Thoracic aorta (tissue), 2 donors: ENCODE data around the gene RBM7. TPM values are rescaled to one million over a fixed set of nuclear protein-coding genes. Genes with fewer than 3 reads are reported as not detected.

Experiments used
- ATAC-seq: fragments of 150-250 bp; one replicate; pipeline ENCODE4 v1.8.0; 2017; ENCODE audit warnings: low read depth; ENCODE audit not compliant: insufficient number of reproducible peaks, low FRiP score
- DNase-seq: peaks from one replicate; pipeline ENCODE4 v3.0.0-alpha.2; 2020; ENCODE audit warnings: low spot score
- H3K27ac ChIP-seq, 2 donors: fragments of 200-600 bp; sonication (generic); 1 replicate in 1 of 2; 2 replicates in 1 of 2; pipeline ENCODE4 v1.5.1; 2016; ENCODE audit warnings: mild to moderate bottlenecking in 2 of 2, moderate library complexity in 2 of 2
- H3K27me3 ChIP-seq: fragments of 200-600 bp; sonication (generic); replicated peaks from 2 replicates; pipeline ENCODE4 v1.6.0; 2016; ENCODE audit warnings: mild to moderate bottlenecking; ENCODE audit not compliant: insufficient read depth
- H3K36me3 ChIP-seq: fragments of 200-600 bp; sonication (generic); one replicate; pipeline ENCODE4 v1.5.1; 2016
- H3K4me1 ChIP-seq, 2 donors: fragments of 200-600 bp; sonication (generic); 1 replicate in 1 of 2; 2 replicates in 1 of 2; pipeline versions ENCODE4 v1.5.1 to v1.6.0; 2016; ENCODE audit warnings: low read depth in 2 of 2, mild to moderate bottlenecking in 1 of 2; ENCODE audit not compliant: control insufficient read depth in 1 of 2
- H3K4me3 ChIP-seq: fragments of 200-600 bp; sonication (generic); 2 replicates; pipeline ENCODE4 v1.5.1; 2016; ENCODE audit warnings: mild to moderate bottlenecking
- H3K9me3 ChIP-seq: fragments of 200-600 bp; sonication (generic); 2 replicates; pipeline ENCODE4 v1.5.1; 2016
- total RNA-seq, 2 donors: library from RNA; depleted of rRNA; stranded (reverse); fragments of >200 nt; gene quantifications; one replicate each; pipeline versions ENCODE4 v1.1.0 to v1.2.3, GENCODE V29; 2016
- TF ChIP-seq, protein P1 (sequence below): fragments of 200-600 bp; sonication (generic); IDR thresholded peaks from one replicate; pipeline ENCODE4 v1.5.1; 2019; ENCODE audit warnings: antibody characterized with exemption

RBM7 gene
- total RNA-seq, 2 donors from 2014 or later = 10.0 to 39.4 TPM

DNA sequence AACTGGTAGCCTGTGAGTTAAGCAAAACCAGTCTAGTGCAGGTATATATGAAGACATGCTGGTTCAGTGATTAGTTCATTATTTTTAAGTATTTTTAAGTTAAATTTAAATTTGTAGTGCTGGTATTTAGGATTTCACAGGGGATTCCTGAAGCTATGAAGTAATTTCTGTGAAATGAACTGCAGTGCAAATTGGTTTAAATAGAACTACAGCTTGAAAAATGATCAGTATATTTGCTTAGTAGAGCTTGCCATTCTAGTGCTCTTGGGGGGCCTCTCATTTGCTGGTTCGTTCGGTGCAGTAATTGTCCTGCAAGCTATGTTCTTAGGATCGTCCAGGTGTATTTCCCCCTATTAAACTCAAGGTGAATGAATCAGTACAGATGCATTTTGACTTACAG is 51.9 kb downstream of the RBM7 start:
- Histone ChIP-seq H3K9me3 (no peaks in the 10 kb centered on the region), H3K4me1 (peaks cover 0 to 3% of the 10 kb centered on the region in 2 donors), H3K4me3 (no peak overlapping the region), H3K36me3 (peaks cover 10% of the 10 kb centered on the region), H3K27ac (no peak overlapping the region), H3K27me3 (no peaks in the 10 kb centered on the region)
- DNase-seq (no peak), ATAC-seq (no peak)
- TF ChIP-seq, protein P1, sequence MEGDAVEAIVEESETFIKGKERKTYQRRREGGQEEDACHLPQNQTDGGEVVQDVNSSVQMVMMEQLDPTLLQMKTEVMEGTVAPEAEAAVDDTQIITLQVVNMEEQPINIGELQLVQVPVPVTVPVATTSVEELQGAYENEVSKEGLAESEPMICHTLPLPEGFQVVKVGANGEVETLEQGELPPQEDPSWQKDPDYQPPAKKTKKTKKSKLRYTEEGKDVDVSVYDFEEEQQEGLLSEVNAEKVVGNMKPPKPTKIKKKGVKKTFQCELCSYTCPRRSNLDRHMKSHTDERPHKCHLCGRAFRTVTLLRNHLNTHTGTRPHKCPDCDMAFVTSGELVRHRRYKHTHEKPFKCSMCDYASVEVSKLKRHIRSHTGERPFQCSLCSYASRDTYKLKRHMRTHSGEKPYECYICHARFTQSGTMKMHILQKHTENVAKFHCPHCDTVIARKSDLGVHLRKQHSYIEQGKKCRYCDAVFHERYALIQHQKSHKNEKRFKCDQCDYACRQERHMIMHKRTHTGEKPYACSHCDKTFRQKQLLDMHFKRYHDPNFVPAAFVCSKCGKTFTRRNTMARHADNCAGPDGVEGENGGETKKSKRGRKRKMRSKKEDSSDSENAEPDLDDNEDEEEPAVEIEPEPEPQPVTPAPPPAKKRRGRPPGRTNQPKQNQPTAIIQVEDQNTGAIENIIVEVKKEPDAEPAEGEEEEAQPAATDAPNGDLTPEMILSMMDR = no peak

Other genes with a start within 250 kb of the RBM7 start
- gene NNMT, start 104.3 kb upstream of the RBM7 start, total RNA-seq = 1,000 to 10,000 TPM in 1 of 2 donors, 100 to 1,000 TPM in 1; 583 to 1,213 TPM
- 1 to 10 TPM; 2.9 to 4.1 TPM for gene C11orf71, start 155 bp upstream of the RBM7 start, total RNA-seq
- 100 to 1,000 TPM; 101 to 177 TPM for gene REXO2, start 38.8 kb downstream of the RBM7 start, total RNA-seq
- not detected for gene NXPE1, start 159.2 kb downstream of the RBM7 start, total RNA-seq
- not detected for gene NXPE4, start 195.1 kb downstream of the RBM7 start, total RNA-seq